Suppressor macrophage (primary cell): ENCODE results near the gene SPN.
"Not testable (repeated sequence)": the region's sequence is repeated elsewhere in the genome, so short reads cannot be mapped to it uniquely, and the experiment has no call there.

ENCODE experiments used
- DNase-seq, 4 experiments: peaks; one replicate each; pipeline ENCODE4 v3.0.0-alpha.2; 2020 to 2022

SPN gene

GRCh38 chr16:29678691-29679267 is 15.7 kb downstream of the SPN start, which contains the start of gene QPRT:
Gene QPRT (plus strand): TSS chr16:29679180. CDS start chr16:29679198, 18 bp downstream.
- DNase-seq = peak; percentile 45 to 75 (median 64)

- no peak for DNase-seq
Observed at GRCh38 chr16:29680180-29680598, 17.1 kb downstream of the SPN start.

- no peak for DNase-seq
Observed at GRCh38 chr16:29683543-29684090, 20.6 kb downstream of the SPN start.

- DNase-seq = peak; percentile 63 to 74 (median 68)
Observed at GRCh38 chr16:29684679-29685078, 21.6 kb downstream of the SPN start.

- DNase-seq = peak in 3 of 4 experiments; percentile 40 to 56 (median 49)
Observed at GRCh38 chr16:29686740-29687332, 23.8 kb downstream of the SPN start.

GRCh38 chr16:29687755-29688154 is 24.7 kb downstream of the SPN start:
- DNase-seq = no peak

GRCh38 chr16:29688172-29688571 is 25.1 kb downstream of the SPN start:
- DNase-seq = no peak

GRCh38 chr16:29689490-29690351 is 26.7 kb downstream of the SPN start:
- DNase-seq = not testable (repeated sequence)

GRCh38 chr16:29692606-29693005 is 29.6 kb downstream of the SPN start:
- not testable (repeated sequence) for DNase-seq

GRCh38 chr16:29694384-29695195 is 31.5 kb downstream of the SPN start:
- DNase-seq = no peak

- DNase-seq = not testable (repeated sequence)
Observed at GRCh38 chr16:29695675-29696074, 32.6 kb downstream of the SPN start.

GRCh38 chr16:29696881-29697331 is 33.9 kb downstream of the SPN start:
- no peak for DNase-seq

GRCh38 chr16:29697391-29697790 is 34.3 kb downstream of the SPN start:
- no peak for DNase-seq

GRCh38 chr16:29698042-29698441 is 35.0 kb downstream of the SPN start:
- DNase-seq = no peak

GRCh38 chr16:29698484-29699323 is 35.7 kb downstream of the SPN start:
- no peak for DNase-seq

- peak; percentile 26 to 48 (median 34) for DNase-seq
Observed at GRCh38 chr16:29699324-29700219, 36.5 kb downstream of the SPN start.

- peak; percentile 84 to 90 (median 86) for DNase-seq
Observed at GRCh38 chr16:29700253-29700987, 37.4 kb downstream of the SPN start.

GRCh38 chr16:29701214-29701555 is 38.1 kb downstream of the SPN start:
- DNase-seq = no peak

- DNase-seq = no peak
Observed at GRCh38 chr16:29702269-29702668, 39.2 kb downstream of the SPN start.

- no peak for DNase-seq
Observed at GRCh38 chr16:29705030-29705429, 42.0 kb downstream of the SPN start.
